ENCODE measurements around the gene BCKDHA. TPM values are rescaled to one million over a fixed set of nuclear protein-coding genes. Genes with fewer than 3 reads are reported as not detected.

The BCKDHA gene
- total and polyA plus RNA-seq, 9 of the 15 experiments (the other 6 are each of a cell fraction or from before 2014, with no cell fraction given) = 4.5 to 52.5 (median 14.1) TPM

- TF ChIP-seq, protein P1, sequence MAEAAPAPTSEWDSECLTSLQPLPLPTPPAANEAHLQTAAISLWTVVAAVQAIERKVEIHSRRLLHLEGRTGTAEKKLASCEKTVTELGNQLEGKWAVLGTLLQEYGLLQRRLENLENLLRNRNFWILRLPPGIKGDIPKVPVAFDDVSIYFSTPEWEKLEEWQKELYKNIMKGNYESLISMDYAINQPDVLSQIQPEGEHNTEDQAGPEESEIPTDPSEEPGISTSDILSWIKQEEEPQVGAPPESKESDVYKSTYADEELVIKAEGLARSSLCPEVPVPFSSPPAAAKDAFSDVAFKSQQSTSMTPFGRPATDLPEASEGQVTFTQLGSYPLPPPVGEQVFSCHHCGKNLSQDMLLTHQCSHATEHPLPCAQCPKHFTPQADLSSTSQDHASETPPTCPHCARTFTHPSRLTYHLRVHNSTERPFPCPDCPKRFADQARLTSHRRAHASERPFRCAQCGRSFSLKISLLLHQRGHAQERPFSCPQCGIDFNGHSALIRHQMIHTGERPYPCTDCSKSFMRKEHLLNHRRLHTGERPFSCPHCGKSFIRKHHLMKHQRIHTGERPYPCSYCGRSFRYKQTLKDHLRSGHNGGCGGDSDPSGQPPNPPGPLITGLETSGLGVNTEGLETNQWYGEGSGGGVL (CRISPR knock-in tag; IDR thresholded peaks at IDR 0.05) = no peak
- TF ChIP-seq YY1 (IDR thresholded peaks at IDR 0.05; ENCODE audit: borderline replicate concordance in 1 of 3, control insufficient read depth in 1 of 3, extremely low read depth in 1 of 3, insufficient read depth in 3 of 3, insufficient read length in 1 of 3, insufficient replicate concordance in 2 of 3, low read depth in 1 of 3, low read length in 2 of 3) (peak in 1 of 3 experiments; percentile 37), MAFG (tag; conservative IDR thresholded peaks at IDR 0.05) (no peak), ZC3H11A (IDR thresholded peaks at IDR 0.05; ENCODE audit: low read depth, low read length) (no peak), BCL6 (CRISPR knock-in tag; IDR thresholded peaks at IDR 0.05) (no peak), MXI1 (IDR thresholded peaks at IDR 0.05; ENCODE audit: low read depth, low read length) (peak; percentile 61; the same call in 1 of the 2 replicates), PCBP1 (IDR thresholded peaks at IDR 0.05; ENCODE audit: low read depth, low read length, poor library complexity, severe bottlenecking) (no peak), ZNF511 (CRISPR knock-in tag; IDR thresholded peaks at IDR 0.05) (0 out of 2 replicates have a peak, but pooled peaks have one; percentile 38), KLF10 (CRISPR knock-in tag; IDR thresholded peaks at IDR 0.05) (no peak), ZNF445 (CRISPR knock-in tag; IDR thresholded peaks at IDR 0.05; ENCODE audit: low read depth) (no peak), PRMT5 (CRISPR knock-in tag; IDR thresholded peaks at IDR 0.05) (no peak), FOXP1 (CRISPR knock-in tag; IDR thresholded peaks at IDR 0.05) (peak; percentile 70; the same call in 1 of the 2 replicates), ARID2 (IDR thresholded peaks at IDR 0.05) (peak; percentile 56; the same call in 1 of the 2 replicates), TCF3 (CRISPR knock-in tag; IDR thresholded peaks at IDR 0.05) (peak; percentile 64), KDM5B (IDR thresholded peaks at IDR 0.05; ENCODE audit: insufficient replicate concordance, low read depth, low read length) (peak; percentile 47), ZEB2 (IDR thresholded peaks at IDR 0.05) (no peak; the same call in 1 of the 2 replicates), SMARCA5 (IDR thresholded peaks at IDR 0.05) (no peak; the same call in 1 of the 2 replicates), EP300 (IDR thresholded peaks at IDR 0.05; ENCODE audit: low read length) (peak; percentile 50; the same call in 1 of the 2 replicates), ZBTB49 (CRISPR knock-in tag; IDR thresholded peaks at IDR 0.05; ENCODE audit: borderline replicate concordance) (no peak), TBL1XR1 (IDR thresholded peaks at IDR 0.05; ENCODE audit: low read length in 2 of 2) (peak; percentile 23 to 51; a peak in 1 of 4 replicates), ZNF586 (CRISPR knock-in tag; conservative IDR thresholded peaks at IDR 0.05) (no peak), CBFA2T3 (IDR thresholded peaks at IDR 0.05) (peak; percentile 74)
Observed at GRCh38 chr19:41350735-41351338, 46.8 kb upstream of the BCKDHA start (continued).

Data from K562 (cell line).